NT2/D1 (cell line): ENCODE results near the gene SGK1.

Experiments
- DNase-seq: peaks from one replicate; pipeline ENCODE4 v3.0.0-alpha.2; 2011; ENCODE audit warnings: low read depth, low spot score
- H3K27me3 ChIP-seq: 2 replicates; pipeline ENCODE4 v1.6.0; 2011; ENCODE audit warnings: mild to moderate bottlenecking; ENCODE audit not compliant: insufficient read length, insufficient read depth
- H3K36me3 ChIP-seq: 2 replicates; pipeline ENCODE4 v1.6.1; 2011; ENCODE audit warnings: mild to moderate bottlenecking, low read length, mixed read lengths; ENCODE audit not compliant: insufficient read depth, insufficient read length
- H3K4me1 ChIP-seq: 2 replicates; pipeline ENCODE4 v1.5.1; 2011; ENCODE audit not compliant: insufficient read depth, insufficient read length
- H3K4me3 ChIP-seq: 2 replicates; pipeline ENCODE4 v1.5.1; 2011; ENCODE audit warnings: low read depth; ENCODE audit not compliant: insufficient read length
- H3K9ac ChIP-seq: 2 replicates; pipeline ENCODE4 v1.6.0; 2011; ENCODE audit warnings: low read depth; ENCODE audit not compliant: insufficient read length
- H3K9me3 ChIP-seq: 2 replicates; pipeline ENCODE4 v1.5.1; 2011; ENCODE audit warnings: mild to moderate bottlenecking, low read length; ENCODE audit not compliant: insufficient read depth
- SUZ12 ChIP-seq: IDR thresholded peaks from 2 replicates; pipeline ENCODE4 v1.6.1; 2011; ENCODE audit not compliant: insufficient read length, insufficient read depth; ENCODE audit errors: extremely low read depth
- YY1 ChIP-seq: IDR thresholded peaks from 2 replicates; pipeline ENCODE4 v1.6.1; 2011; ENCODE audit not compliant: insufficient read length, insufficient read depth
- ZNF274 ChIP-seq: IDR thresholded peaks from 2 replicates; pipeline ENCODE4 v1.6.1; 2011; ENCODE audit warnings: mild to moderate bottlenecking, low read depth, low read length

SGK1 gene

GRCh38 chr6:134299236-134299635, 18.7 kb downstream of the SGK1 start:
- Histone ChIP-seq H3K9me3 (no peaks in the 10 kb centered on the region), H3K27me3 (no peaks in the 10 kb centered on the region), H3K36me3 (no peaks in the 10 kb centered on the region), H3K4me3 (no peak overlapping the region), H3K4me1 (peaks cover 2% of the 10 kb centered on the region), H3K9ac (no peak overlapping the region)
- TF ChIP-seq ZNF274 (no peak), YY1 (no peak), SUZ12 (no peak)
- no peak for DNase-seq

GRCh38 chr6:134296762-134297161, 21.1 kb downstream of the SGK1 start:
- Histone ChIP-seq H3K9me3 (no peaks in the 10 kb centered on the region), H3K27me3 (no peaks in the 10 kb centered on the region), H3K36me3 (no peaks in the 10 kb centered on the region), H3K4me3 (no peak overlapping the region), H3K9ac (no peak overlapping the region), H3K4me1 (peaks cover 2% of the 10 kb centered on the region)
- no peak for TF ChIP-seq SUZ12
- TF ChIP-seq ZNF274: no peak
- TF ChIP-seq YY1: no peak
- no peak for DNase-seq

GRCh38 chr6:134295953-134296553, 21.9 kb downstream of the SGK1 start:
- TF ChIP-seq ZNF274: no peak
- no peak for TF ChIP-seq SUZ12
- no peak for TF ChIP-seq YY1
- Histone ChIP-seq H3K36me3 (no peaks in the 10 kb centered on the region), H3K4me1 (peaks cover 2% of the 10 kb centered on the region), H3K27me3 (no peaks in the 10 kb centered on the region), H3K4me3 (no peak overlapping the region), H3K9me3 (no peaks in the 10 kb centered on the region), H3K9ac (no peak overlapping the region)
- no peak for DNase-seq

GRCh38 chr6:134293659-134294161, 24.2 kb downstream of the SGK1 start:
- DNase-seq: no peak
- H3K4me3 ChIP-seq: no peak overlapping the region

GRCh38 chr6:134291156-134291555, 26.8 kb downstream of the SGK1 start:
- no peak overlapping the region for H3K4me3 ChIP-seq
- H3K9me3 ChIP-seq: no peaks in the 10 kb centered on the region
- TF ChIP-seq YY1 (no peak), ZNF274 (no peak), SUZ12 (no peak)
- no peaks in the 10 kb centered on the region for H3K27me3 ChIP-seq
- no peak for DNase-seq
- H3K4me1 ChIP-seq: peaks cover 2% of the 10 kb centered on the region
- no peak overlapping the region for H3K9ac ChIP-seq
- no peaks in the 10 kb centered on the region for H3K36me3 ChIP-seq

More at GRCh38 chr6:134293659-134294161, 24.2 kb downstream of the SGK1 start:
- Histone ChIP-seq H3K27me3 (no peaks in the 10 kb centered on the region), H3K9me3 (no peaks in the 10 kb centered on the region), H3K36me3 (no peaks in the 10 kb centered on the region), H3K9ac (no peak overlapping the region), H3K4me1 (peaks cover 2% of the 10 kb centered on the region)
- TF ChIP-seq ZNF274: no peak
- no peak for TF ChIP-seq SUZ12
- no peak for TF ChIP-seq YY1

GRCh38 chr6:134289204-134289575, 28.7 kb downstream of the SGK1 start:
- H3K9me3 ChIP-seq: no peaks in the 10 kb centered on the region
- TF ChIP-seq YY1: no peak
- no peak for TF ChIP-seq SUZ12
- no peak for TF ChIP-seq ZNF274
- H3K9ac ChIP-seq: no peak overlapping the region
- DNase-seq: no peak
- H3K4me1 ChIP-seq: no peaks in the 10 kb centered on the region
- no peaks in the 10 kb centered on the region for H3K36me3 ChIP-seq
- no peaks in the 10 kb centered on the region for H3K27me3 ChIP-seq
- H3K4me3 ChIP-seq: no peak overlapping the region

GRCh38 chr6:134288538-134289203, 29.2 kb downstream of the SGK1 start:
- Histone ChIP-seq H3K27me3 (no peaks in the 10 kb centered on the region), H3K9ac (no peak overlapping the region), H3K9me3 (no peaks in the 10 kb centered on the region), H3K36me3 (no peaks in the 10 kb centered on the region), H3K4me1 (no peaks in the 10 kb centered on the region), H3K4me3 (no peak overlapping the region)
- no peak for DNase-seq
- TF ChIP-seq SUZ12 (no peak), ZNF274 (no peak), YY1 (no peak)
